Stimulated activated naive CD8-positive, alpha-beta T cell treated with anti-CD3 and anti-CD28 coated beads, Interleukin-15, Interleukin-2, amounts not matched to agents 100 ng/mL and 50 ng/mL, for 24 hours (primary cell): ENCODE measurements around the gene NME4.
A peak's percentile ranks its signal among the peaks of the same experiment; 100 is the strongest.
"Not testable (repeated sequence)": the region's sequence is repeated elsewhere in the genome, so short reads cannot be mapped to it uniquely, and the experiment has no call there.

Experiments used
- H3K27ac Mint-ChIP-seq: one replicate; pipeline ENCODE4 v1.8.0; 2021; ENCODE audit warnings: mild to moderate bottlenecking, mixed read lengths
- H3K27me3 Mint-ChIP-seq: one replicate; pipeline ENCODE4 v1.8.0; 2021; ENCODE audit warnings: mixed read lengths
- H3K36me3 Mint-ChIP-seq: one replicate; pipeline ENCODE4 v1.8.0; 2021; ENCODE audit warnings: low read depth, mixed read lengths
- H3K4me1 Mint-ChIP-seq: one replicate; pipeline ENCODE4 v1.8.0; 2021; ENCODE audit warnings: low read depth, mixed read lengths
- H3K4me3 Mint-ChIP-seq: one replicate; pipeline ENCODE4 v1.8.0; 2021; ENCODE audit warnings: mild to moderate bottlenecking, mixed read lengths
- H3K9me3 Mint-ChIP-seq: one replicate; pipeline ENCODE4 v1.8.0; 2021; ENCODE audit warnings: mixed read lengths

Gene NME4

DNA sequence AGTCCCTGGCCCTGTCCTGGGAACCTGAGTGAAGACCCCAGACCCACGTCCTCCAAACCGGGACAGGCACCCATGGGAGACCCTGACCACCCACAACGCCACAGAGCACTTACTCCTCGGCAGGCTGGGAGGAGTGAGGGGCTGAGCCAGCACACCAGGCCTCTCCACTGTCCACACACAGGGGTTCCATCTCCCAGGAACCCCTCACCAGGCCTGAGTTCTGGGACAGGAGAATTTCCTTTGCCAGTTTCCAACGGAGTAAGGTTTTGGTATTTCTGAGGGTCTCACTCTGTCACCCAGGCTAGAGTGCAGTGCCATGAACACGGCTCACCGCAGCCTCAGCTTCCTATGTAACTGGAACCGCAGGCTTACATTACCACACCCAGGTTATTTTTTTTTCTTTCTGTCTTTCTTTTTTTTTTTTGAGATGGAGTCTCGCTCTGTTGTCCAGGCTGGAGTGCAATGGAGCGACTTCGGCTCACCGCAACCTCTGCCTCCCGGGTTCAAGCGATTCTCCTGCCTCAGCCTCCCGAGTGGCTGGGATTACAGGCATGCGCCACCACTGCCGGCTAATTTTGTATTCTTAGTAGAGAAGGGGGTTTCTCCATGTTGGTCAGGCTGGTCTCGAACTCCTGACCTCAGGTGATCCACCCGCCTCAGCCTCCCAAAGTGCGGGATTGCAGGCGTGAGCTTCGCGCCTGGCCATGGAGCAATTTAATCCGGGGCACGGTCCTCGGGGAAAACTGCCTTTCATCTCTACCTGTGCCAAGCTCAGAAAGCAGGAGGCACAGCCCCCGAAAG lies 16.8 kb upstream of the NME4 start:
- peaks cover 29% of the 10 kb centered on the region for H3K4me1 Mint-ChIP-seq
- peaks cover 3% of the 10 kb centered on the region for H3K27me3 Mint-ChIP-seq
- H3K36me3 Mint-ChIP-seq, result no peaks in the 10 kb centered on the region
- H3K27ac Mint-ChIP-seq, result peak overlapping the region; percentile 67
- no peaks in the 10 kb centered on the region for H3K9me3 Mint-ChIP-seq
- peak overlapping the region; percentile 74 for H3K4me3 Mint-ChIP-seq

DNA sequence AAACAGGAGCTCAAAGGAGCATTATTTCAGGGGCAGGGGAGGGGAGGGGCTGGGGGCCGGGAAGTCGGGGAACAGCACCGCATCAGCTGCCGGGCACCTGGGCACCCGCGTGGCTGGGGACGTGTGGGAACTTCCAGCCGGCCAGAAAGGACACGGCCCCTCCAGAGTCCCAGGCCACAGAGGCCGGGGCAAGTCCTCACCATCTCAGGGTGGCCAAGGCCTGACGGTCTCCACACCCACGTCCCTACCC lies 16.3 kb upstream of the NME4 start:
- Mint-ChIP-seq H3K27ac (no peak overlapping the region), H3K27me3 (peaks cover 3% of the 10 kb centered on the region), H3K4me3 (peak overlapping the region; percentile 74)

DNA sequence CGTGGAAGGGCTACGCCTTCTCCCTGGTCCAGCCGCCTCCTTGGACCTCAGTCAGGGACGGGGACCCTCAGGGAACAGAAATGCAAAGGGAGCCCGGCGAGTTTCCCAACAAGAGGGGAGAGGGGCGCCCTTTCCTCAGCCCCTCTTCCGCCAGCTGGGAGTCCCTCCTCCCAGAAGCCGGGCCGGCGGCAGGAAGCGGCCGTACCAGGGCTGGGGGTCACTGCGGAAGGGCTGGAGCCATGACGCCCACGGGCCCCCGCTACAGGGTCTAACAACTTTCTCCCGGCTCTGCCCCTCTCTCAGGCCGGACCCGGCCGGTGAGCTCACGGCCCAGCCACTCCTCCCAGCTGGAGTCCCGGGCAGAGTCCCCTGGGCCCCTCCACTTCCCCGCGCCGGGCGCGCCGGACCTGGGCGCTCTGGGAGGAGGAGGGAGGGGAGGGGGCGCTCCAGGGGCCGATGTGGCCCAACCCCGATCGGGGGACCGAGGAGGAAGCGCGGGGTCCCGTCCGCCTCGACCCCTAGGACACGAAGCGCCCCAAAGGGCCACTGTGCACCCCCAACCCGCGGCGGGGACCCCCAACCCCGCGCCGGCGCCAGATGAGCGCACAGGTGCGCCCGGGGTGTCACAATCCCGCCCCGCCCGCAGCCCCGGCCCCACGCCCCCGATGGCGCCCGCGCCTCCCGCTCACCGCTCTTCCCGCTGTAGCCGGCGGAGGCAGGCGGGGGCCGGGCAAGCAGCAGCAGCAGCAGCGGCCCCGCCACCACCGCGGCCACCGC lies 15.8 kb upstream of the NME4 start:
- peaks cover 29% of the 10 kb centered on the region for H3K4me1 Mint-ChIP-seq
- no peaks in the 10 kb centered on the region for H3K36me3 Mint-ChIP-seq
- peaks cover 3% of the 10 kb centered on the region for H3K27me3 Mint-ChIP-seq
- no peak overlapping the region for H3K27ac Mint-ChIP-seq
- H3K9me3 Mint-ChIP-seq, result no peaks in the 10 kb centered on the region
- peak overlapping the region; percentile 74 for H3K4me3 Mint-ChIP-seq

More for the DNA sequence above, 16.3 kb upstream of the NME4 start:
- peaks cover 29% of the 10 kb centered on the region for H3K4me1 Mint-ChIP-seq
- no peaks in the 10 kb centered on the region for H3K36me3 Mint-ChIP-seq
- H3K9me3 Mint-ChIP-seq, result no peaks in the 10 kb centered on the region

DNA sequence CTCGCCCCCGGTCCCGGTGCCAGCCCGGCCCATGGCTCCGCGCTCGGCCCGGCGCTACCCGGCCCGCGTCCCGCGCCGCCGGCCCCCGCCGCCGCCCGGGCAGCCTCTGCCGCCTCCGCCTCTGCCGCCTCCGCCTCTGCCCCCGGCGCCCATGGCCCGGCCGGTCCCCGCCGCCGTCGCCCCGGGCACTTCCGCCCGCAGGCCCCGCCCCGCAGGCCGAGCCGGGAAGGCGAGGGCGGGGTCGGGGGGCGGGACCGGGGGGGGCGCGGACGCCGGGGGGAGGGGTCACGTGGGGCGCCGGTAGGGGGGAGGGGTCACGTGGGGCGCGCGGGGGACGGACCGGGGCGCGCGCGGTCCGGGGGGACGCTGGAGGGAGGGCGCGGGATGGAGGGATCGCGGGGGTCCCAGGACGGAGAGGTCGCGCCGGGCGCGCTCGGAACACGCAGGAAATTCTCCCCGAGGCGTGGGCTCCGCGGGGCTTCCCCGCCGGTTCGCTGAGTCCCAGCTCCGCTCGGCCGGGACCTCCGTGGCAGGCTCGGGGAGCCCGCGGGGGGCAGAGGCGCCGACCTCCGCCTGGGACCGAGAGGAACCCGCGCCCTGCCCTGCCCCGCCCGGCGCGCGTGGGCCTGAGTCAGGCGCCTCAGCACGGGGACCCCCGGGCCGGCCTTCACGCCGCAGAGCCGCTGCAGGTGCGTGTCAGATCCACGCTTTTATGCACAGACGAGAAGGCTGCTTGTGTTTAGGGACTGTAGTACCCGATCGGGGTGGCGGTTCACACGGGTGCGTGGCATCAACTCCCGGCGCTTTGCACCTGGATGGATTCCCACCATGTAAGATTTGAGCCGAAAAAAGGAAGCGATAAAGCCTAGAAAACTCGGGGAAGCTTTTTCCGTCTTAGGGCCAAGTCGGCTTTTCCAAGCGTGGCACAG lies 14.9 kb upstream of the NME4 start, which contains the start of gene PGAP6:
PGAP6 (minus strand) TSS at position 190 of the 929 bp plus-strand sequence; CDS start at position 33, 157 bp downstream.
- H3K4me3 Mint-ChIP-seq, result peak within 1 kb of the TSS; percentile 83
- H3K9me3 Mint-ChIP-seq, result no peaks in the 10 kb centered on the region
- peaks cover 3% of the 10 kb centered on the region for H3K27me3 Mint-ChIP-seq
- peaks cover 29% of the 10 kb centered on the region for H3K4me1 Mint-ChIP-seq
- H3K27ac Mint-ChIP-seq, result peak within 1 kb of the TSS; percentile 87
- H3K36me3 Mint-ChIP-seq, result no peaks in the 10 kb centered on the region

DNA sequence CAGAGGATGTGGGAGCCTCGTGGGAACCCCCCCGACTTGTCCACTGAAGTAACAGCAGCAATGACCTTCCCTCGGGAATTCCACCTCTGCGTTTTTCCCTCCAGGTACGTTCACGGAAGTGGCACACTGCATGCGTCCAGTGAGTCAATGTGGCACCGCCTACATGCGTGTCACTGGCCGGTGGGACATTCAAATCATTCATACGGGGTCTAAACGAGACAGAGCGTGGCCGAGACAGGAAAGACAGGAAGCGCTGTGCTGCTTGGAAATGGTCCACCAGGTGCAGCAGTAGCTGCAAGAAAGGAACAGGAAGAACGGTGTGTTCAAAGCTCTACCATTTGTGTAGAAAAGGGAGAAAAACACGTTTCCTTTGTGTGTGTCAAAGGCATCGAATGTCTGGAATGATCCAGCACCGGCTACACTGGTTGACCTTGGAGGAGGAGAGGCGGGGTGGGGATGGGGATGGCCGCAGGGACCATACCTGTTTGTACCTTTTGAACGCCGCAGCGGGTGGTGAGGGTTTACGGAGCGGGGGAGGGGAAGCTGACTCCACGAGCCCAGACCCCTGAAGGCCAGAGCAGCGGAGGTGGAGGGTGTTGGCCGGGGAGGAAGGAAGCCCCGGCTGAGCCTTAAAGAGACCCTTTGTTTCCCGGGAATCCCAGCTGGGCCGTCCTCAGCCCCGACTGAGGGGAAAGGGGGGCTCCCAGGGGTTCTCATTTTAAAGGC lies 13.5 kb upstream of the NME4 start:
- Mint-ChIP-seq H3K27me3 (peaks cover 3% of the 10 kb centered on the region), H3K4me3 (peak overlapping the region; percentile 83), H3K36me3 (no peaks in the 10 kb centered on the region), H3K4me1 (peaks cover 29% of the 10 kb centered on the region), H3K27ac (peak overlapping the region; percentile 87), H3K9me3 (no peaks in the 10 kb centered on the region)

DNA sequence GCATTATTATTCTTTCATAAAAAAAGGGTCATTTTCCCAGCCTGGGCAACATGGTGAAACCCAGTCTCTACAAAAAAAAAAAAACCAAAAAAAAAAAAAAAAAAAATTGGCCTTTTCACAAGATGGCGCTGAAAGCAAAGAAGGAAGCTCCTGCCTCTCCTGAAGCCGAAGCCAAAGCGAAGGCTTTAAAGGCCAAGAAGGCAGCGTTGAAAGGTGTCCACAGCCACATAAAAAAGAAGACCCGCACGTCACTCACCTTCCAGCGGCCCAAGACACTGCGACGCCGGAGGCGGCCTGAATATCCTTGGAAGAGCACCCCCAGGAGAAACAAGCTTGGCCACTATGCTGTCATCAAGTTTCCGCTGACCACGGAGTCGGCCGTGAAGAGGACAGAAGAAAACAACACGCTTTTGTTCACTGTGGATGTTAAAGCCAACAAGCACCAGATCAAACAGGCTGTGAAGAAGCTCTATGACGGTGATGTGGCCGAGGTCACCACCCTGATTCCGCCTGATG lies 10.3 kb upstream of the NME4 start:
- Mint-ChIP-seq H3K9me3 (no peaks in the 10 kb centered on the region), H3K27ac (no peak overlapping the region), H3K27me3 (peaks cover 3% of the 10 kb centered on the region), H3K4me3 (no peak overlapping the region), H3K4me1 (peaks cover 25% of the 10 kb centered on the region), H3K36me3 (no peaks in the 10 kb centered on the region)

DNA sequence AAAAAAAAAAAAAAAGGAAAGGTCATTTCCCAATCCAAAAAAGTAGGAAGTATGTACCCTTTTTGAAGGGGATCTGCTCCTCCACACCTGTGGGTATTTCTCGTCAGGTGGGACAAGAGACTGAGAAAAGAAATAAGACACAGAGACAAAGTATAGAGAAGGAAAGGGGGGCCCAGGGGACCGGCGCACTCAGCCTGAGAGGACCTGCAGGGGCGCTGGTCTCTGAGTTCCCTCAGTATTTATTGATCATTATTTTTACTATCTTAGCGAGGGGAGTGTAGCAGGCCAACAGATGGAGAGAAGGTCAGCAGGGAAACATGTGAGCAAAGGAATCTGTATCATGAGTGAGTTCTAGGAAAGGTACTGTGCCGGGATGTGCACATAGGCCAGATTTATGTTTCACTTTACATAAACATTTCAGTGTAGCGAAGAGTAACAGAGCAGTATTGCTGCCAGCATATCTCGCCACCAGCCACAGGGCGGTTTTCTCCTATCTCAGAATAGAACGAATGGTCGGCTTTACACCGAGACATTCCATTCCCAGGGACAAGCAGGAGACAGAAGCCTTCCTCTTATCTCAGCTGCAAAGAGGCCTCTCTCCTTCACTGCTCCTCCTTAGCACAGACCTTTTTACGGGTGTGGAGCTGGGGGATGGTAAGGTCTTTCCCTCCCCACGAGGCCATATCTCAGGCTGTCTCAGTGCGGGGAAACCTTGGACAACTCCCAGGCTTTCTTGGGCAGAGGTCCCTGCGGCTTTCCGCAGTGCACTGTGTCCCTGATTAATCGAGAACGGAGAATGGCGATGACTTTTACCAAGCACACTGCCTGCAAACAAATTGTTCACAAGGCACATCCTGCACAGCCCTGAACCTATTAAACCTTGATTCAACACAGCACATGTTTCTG lies 9.0 kb upstream of the NME4 start:
- H3K36me3 Mint-ChIP-seq, H3K4me3 Mint-ChIP-seq, H3K9me3 Mint-ChIP-seq, H3K27me3 Mint-ChIP-seq, H3K27ac Mint-ChIP-seq: not testable (repeated sequence)
- H3K4me1 Mint-ChIP-seq, result peaks cover 31% of the 10 kb centered on the region

DNA sequence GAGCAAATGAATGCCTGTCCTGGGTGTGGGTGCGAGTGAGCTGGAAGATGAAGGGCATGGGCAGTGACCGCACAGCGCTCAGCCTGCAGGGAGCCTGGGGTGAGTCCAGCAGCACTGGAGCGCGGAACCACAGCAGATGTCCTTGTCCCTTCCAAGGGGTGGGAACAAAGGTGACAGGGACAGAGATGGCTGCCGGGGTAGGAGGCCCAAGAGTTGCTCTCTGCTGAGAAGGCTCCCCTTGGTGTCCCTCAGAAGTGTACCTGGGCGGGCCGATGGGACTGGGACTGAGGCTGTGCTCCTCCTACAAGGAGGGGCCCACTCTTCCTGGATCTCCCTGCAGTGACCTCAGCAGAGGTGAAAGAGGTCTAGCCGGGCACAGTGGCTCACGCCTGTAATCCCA lies 7.6 kb upstream of the NME4 start:
- Mint-ChIP-seq H3K4me1 (peaks cover 20% of the 10 kb centered on the region), H3K9me3 (no peaks in the 10 kb centered on the region), H3K27ac (no peak overlapping the region), H3K27me3 (no peaks in the 10 kb centered on the region), H3K36me3 (no peaks in the 10 kb centered on the region), H3K4me3 (no peak overlapping the region)

DNA sequence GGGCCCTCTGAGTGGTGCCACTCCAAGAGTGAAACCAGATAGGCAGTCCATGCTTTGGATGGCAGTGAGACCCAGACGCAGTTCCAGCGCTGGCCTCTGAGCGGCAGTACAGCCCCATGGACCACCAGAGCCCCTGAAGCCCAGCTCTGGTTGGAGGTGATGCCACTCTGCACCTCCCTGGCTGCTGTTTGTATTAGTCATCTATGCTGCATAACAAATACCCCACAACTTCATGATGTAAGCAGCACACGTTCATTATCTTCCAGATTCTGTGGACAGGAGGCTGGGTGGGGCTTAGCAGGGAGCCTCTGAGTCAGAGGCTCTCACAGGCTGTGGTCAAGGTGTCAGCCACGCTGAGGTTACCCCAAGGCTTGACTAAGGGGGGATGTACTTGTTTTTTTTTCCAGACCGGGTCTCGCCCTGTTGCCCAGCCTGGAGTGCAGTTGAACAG lies 5.1 kb upstream of the NME4 start:
- peak overlapping the region; percentile 81 for H3K27ac Mint-ChIP-seq
- no peaks in the 10 kb centered on the region for H3K27me3 Mint-ChIP-seq
- H3K9me3 Mint-ChIP-seq, result no peaks in the 10 kb centered on the region
- H3K36me3 Mint-ChIP-seq, result no peaks in the 10 kb centered on the region
- H3K4me1 Mint-ChIP-seq, result peaks cover 28% of the 10 kb centered on the region
- peak overlapping the region; percentile 57 for H3K4me3 Mint-ChIP-seq

DNA sequence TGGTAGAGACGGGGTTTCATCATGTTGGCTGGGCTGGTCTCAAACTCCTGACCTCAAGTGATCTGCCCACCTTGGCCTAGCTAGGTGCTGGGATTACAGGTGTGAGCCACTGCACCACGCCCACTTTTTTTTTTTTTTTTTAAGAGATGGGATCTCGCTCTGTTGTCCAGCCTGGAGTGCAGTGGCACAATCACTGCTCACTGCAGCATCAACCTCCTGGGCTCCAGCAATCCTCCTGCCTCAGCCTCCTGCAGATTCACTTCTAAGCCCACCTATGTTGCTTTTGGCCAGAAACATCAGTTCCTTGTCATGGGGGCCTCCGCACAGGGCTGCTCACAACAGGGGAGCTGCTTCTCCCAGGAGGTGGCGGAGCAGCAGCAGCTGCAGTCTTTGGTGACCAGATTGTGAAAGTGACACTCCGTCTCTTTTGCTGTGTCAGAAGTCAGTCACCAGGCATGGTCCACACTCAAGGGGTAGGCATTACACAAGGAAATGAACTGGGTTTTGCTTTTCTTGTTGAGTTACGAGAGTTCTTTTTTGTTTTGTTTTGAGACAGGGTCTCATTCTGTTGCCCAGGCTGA lies 4.5 kb upstream of the NME4 start:
- H3K27ac Mint-ChIP-seq, result peak overlapping the region; percentile 81
- H3K4me1 Mint-ChIP-seq, result peaks cover 28% of the 10 kb centered on the region
- no peaks in the 10 kb centered on the region for H3K9me3 Mint-ChIP-seq
- no peaks in the 10 kb centered on the region for H3K36me3 Mint-ChIP-seq
- H3K4me3 Mint-ChIP-seq, result peak overlapping the region; percentile 57
- H3K27me3 Mint-ChIP-seq, result no peaks in the 10 kb centered on the region

DNA sequence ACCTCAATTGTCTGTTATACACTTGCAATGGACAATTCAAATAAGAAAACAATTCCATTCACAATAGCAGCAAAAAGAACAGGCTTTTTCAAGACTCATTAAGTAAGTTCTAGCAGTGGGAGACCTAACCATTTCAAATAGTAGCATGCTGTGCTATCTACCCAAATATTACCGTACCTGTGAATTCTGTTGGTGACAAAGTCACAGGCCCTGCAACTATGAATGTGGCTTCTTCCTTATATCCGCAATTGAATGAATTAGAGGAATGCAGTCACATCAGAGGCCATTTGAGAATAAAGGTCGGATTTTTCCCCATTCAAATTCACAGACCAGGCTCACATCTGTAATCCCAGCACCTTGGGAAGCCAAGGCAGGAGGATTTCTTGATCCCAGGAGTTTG lies 800 bp upstream of the NME4 start:
- Mint-ChIP-seq H3K27me3 (no peaks in the 10 kb centered on the region), H3K9me3 (no peaks in the 10 kb centered on the region), H3K4me3 (peak overlapping the region; percentile 81), H3K27ac (no peak overlapping the region), H3K4me1 (peaks cover 37% of the 10 kb centered on the region), H3K36me3 (no peaks in the 10 kb centered on the region)

DNA sequence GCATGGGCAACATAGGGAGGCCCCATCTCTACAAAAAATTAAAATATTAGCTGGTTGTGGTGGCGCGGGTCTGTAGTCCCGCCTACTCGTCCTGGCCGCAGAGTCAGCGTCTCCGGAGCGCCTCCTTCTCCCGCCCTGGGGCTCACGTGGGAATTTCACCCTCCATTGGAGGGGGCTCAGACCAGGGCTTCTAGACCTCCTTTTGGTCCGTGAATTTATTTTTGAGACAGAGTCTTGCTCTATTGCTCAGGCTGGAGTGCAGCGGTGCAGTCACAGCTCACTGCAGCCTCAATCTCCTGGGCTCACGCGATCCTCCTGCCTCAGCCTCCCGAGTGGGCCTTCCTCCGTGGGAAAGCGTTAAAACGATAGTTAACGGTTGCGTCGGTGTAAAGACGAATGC lies 394 bp upstream of the NME4 start:
- H3K4me1 Mint-ChIP-seq, result peaks cover 37% of the 10 kb centered on the region
- peak overlapping the region; percentile 81 for H3K4me3 Mint-ChIP-seq
- H3K27ac Mint-ChIP-seq, result peak overlapping the region; percentile 63
- H3K9me3 Mint-ChIP-seq, result no peaks in the 10 kb centered on the region
- H3K27me3 Mint-ChIP-seq, result no peaks in the 10 kb centered on the region
- no peaks in the 10 kb centered on the region for H3K36me3 Mint-ChIP-seq

DNA sequence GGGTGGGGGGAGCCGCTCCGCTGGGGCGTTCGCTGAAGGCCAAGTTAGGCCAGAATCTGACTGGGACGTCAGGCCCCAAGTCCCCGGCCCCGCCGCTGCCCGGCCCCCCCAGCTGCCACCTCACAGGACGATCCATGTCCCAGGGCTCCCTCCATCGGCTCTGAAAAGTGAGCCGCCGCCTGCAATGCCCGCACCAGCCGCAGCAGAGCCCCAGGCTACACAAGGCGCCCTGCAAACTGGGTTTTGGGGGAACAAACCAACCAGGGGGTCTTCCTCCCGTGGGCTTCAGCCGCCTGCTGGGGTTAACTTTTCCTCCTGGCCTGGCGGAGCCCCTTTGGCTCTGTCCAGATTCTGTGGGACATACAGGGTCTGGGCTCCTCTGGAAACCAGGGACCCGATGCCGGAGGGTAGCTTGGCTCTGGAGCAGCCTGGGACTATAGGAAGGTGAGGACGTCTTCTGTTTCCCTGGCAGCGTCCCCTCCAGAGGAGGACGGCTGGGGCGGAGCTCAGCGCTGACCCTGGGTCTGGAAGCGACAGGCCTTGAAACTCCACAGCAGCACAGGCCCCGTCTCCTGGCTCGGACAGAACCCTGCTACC lies 835 bp downstream of the NME4 start:
- Mint-ChIP-seq H3K27ac (peak overlapping the region; percentile 8), H3K36me3 (no peaks in the 10 kb centered on the region), H3K4me1 (peaks cover 30% of the 10 kb centered on the region), H3K4me3 (peak overlapping the region; percentile 67), H3K27me3 (no peaks in the 10 kb centered on the region), H3K9me3 (no peaks in the 10 kb centered on the region)
